Caco-2 (cell line): Measurements from ENCODE around the gene GNAI1. TPM values are rescaled to one million over a fixed set of nuclear protein-coding genes. Genes with fewer than 3 reads are reported as not detected.

ENCODE experiments used
- BruUV-seq: library from RNA; stranded (reverse); fragments of 400-500 nt; replicated peaks from 2 replicates; lab custom pipeline; 2021; lab: Mats Ljungman, UMichigan
- CTCF ChIA-PET: fragments of 300-600 bp; sonication (Branson Sonifier 250); formaldehyde crosslinking; loops from one replicate; lab custom pipeline; 2022; ENCODE audit warnings: antibody characterized with exemption; lab: Charles Lee
- POLR2A ChIA-PET: fragments of 300-600 bp; sonication (Branson Sonifier 250); formaldehyde crosslinking; loops from one replicate; lab custom pipeline; 2022; ENCODE audit warnings: antibody characterized with exemption; lab: Charles Lee
- DNase-seq, 2 experiments: peaks; one replicate each; pipeline versions ENCODE4 v3.0.0 to v3.0.0-alpha.2; 2020 to 2022
- H3K27me3 ChIP-seq: replicated peaks from 2 replicates; pipeline ENCODE4 v1.6.0; 2011; ENCODE audit warnings: low read length; ENCODE audit not compliant: control insufficient read depth, insufficient read depth
- H3K36me3 ChIP-seq: 2 replicates; pipeline ENCODE4 v1.5.1; 2011; ENCODE audit warnings: low read length; ENCODE audit not compliant: control insufficient read depth, insufficient read depth
- H3K4me1 ChIP-seq: fragments of 250-450 bp; sonication (Bioruptor Pico); 2 replicates; pipeline ENCODE4 v1.5.1; 2020; ENCODE audit warnings: mild to moderate bottlenecking
- H3K4me3 ChIP-seq: 2 replicates; pipeline ENCODE4 v1.5.1; 2011; ENCODE audit warnings: low read depth, mild to moderate bottlenecking, control low read depth, low read length
- H3K9me3 ChIP-seq: fragments of 250-450 bp; sonication (Bioruptor Pico); 2 replicates; pipeline ENCODE4 v1.5.1; 2020; ENCODE audit warnings: mild to moderate bottlenecking, moderate library complexity
- H3K27ac Mint-ChIP-seq: one replicate; pipeline ENCODE4 v1.8.0; 2022; ENCODE audit warnings: mixed read lengths; ENCODE audit not compliant: unreplicated experiment
- H3K27me3 Mint-ChIP-seq: one replicate; pipeline ENCODE4 v1.8.0; 2022; ENCODE audit warnings: mixed read lengths; ENCODE audit not compliant: insufficient read depth, unreplicated experiment
- H3K36me3 Mint-ChIP-seq: one replicate; pipeline ENCODE4 v1.8.0; 2022; ENCODE audit warnings: mild to moderate bottlenecking, mixed read lengths; ENCODE audit not compliant: insufficient read depth, unreplicated experiment
- H3K4me1 Mint-ChIP-seq: one replicate; pipeline ENCODE4 v1.8.0; 2022; ENCODE audit warnings: low read depth, mixed read lengths; ENCODE audit not compliant: unreplicated experiment
- H3K4me3 Mint-ChIP-seq: one replicate; pipeline ENCODE4 v1.8.0; 2022; ENCODE audit warnings: mild to moderate bottlenecking, moderate library complexity, mixed read lengths; ENCODE audit not compliant: unreplicated experiment
- H3K9me3 Mint-ChIP-seq: one replicate; pipeline ENCODE4 v1.8.0; 2022; ENCODE audit warnings: mixed read lengths; ENCODE audit not compliant: unreplicated experiment
- CTCF ChIP-seq, 2 experiments: fragments of 200-600 bp in 1 of 2; IDR thresholded peaks; 1 replicate in 1 of 2; 2 replicates in 1 of 2; pipeline versions ENCODE4 v1.5.1 to v1.8.0; 2011 to 2022; ENCODE audit warnings: antibody characterized with exemption in 1 of 2, control low read depth in 1 of 2, inconsistent platforms in 1 of 2, low read depth in 1 of 2, low read length in 1 of 2, mild to moderate bottlenecking in 1 of 2, moderate library complexity in 1 of 2; ENCODE audit not compliant: insufficient read depth in 1 of 2, severe bottlenecking in 1 of 2, unreplicated experiment in 1 of 2
- intact Hi-C: fragments of 100-400 bp; cut with micrococcal nuclease; formaldehyde crosslinking; loops from one replicate; pipeline ENCODE4 v1.10.0; 2022; ENCODE audit not compliant: unreplicated experiment
- total RNA-seq: library from RNA; stranded (reverse); gene quantifications from 2 replicates; pipeline ENCODE4 v1.2.3, GENCODE V29; 2022

GNAI1 gene
- total RNA-seq, 1 experiment from 2014 or later, result 2.1 TPM

- Mint-ChIP-seq H3K4me1 (peaks cover 6% of the 10 kb centered on the region), H3K4me3 (no peak overlapping the region), H3K27me3 (peaks cover 2% of the 10 kb centered on the region), H3K36me3 (no peaks in the 10 kb centered on the region), H3K27ac (no peak overlapping the region), H3K9me3 (no peaks in the 10 kb centered on the region)
- ChIA-PET CTCF (no interaction called here), POLR2A (no interaction called here)
- DNase-seq, result no peak
- Histone ChIP-seq H3K36me3 (no peaks in the 10 kb centered on the region), H3K4me3 (no peak overlapping the region), H3K9me3 (no peaks in the 10 kb centered on the region), H3K27me3 (no peaks in the 10 kb centered on the region), H3K4me1 (no peaks in the 10 kb centered on the region)
- intact Hi-C loops, result no loop called here
- no TSS peak for BruUV-seq
- TF ChIP-seq CTCF (IDR thresholded peaks at IDR 0.05; ENCODE audit: insufficient read depth in 1 of 2, low read depth in 1 of 2, low read length in 1 of 2, severe bottlenecking in 1 of 2, unreplicated experiment in 1 of 2), result no peak
These were observed 138.7 kb downstream of the GNAI1 start for GRCh38 chr7:80273327-80273726.

- Histone ChIP-seq H3K27me3 (no peaks in the 10 kb centered on the region), H3K36me3 (no peaks in the 10 kb centered on the region), H3K4me1 (no peaks in the 10 kb centered on the region), H3K4me3 (no peak overlapping the region), H3K9me3 (no peaks in the 10 kb centered on the region)
- intact Hi-C loops, result no loop called here
- no peak for DNase-seq
- H3K27me3 Mint-ChIP-seq, result no peaks in the 10 kb centered on the region
- CTCF ChIA-PET, result no interaction called here
- H3K36me3 Mint-ChIP-seq, result no peaks in the 10 kb centered on the region
- no peak overlapping the region for H3K4me3 Mint-ChIP-seq
- H3K9me3 Mint-ChIP-seq, result no peaks in the 10 kb centered on the region
- POLR2A ChIA-PET, result no interaction called here
- H3K27ac Mint-ChIP-seq, result no peak overlapping the region
- peaks cover 6% of the 10 kb centered on the region for H3K4me1 Mint-ChIP-seq
- BruUV-seq, result no TSS peak
- TF ChIP-seq CTCF (IDR thresholded peaks at IDR 0.05; ENCODE audit: insufficient read depth in 1 of 2, low read depth in 1 of 2, low read length in 1 of 2, severe bottlenecking in 1 of 2, unreplicated experiment in 1 of 2), result no peak
These were observed 140.6 kb downstream of the GNAI1 start for GRCh38 chr7:80275192-80275605.
